OCI-LY7 (cell line): ENCODE results near the gene NPC2.

ENCODE experiments used
- EZH2phosphoT487 ChIP-seq: fragments of 200-600 bp; sonication (generic); IDR thresholded peaks from 2 replicates; pipeline ENCODE4 v1.6.1; 2018; ENCODE audit warnings: low read depth, borderline replicate concordance, mild to moderate bottlenecking, mixed run types, antibody characterized with exemption, low read length, moderate library complexity, mixed read lengths
- TF ChIP-seq, protein P1 (sequence below): fragments of 200-600 bp; sonication (generic); conservative IDR thresholded peaks from 2 replicates; pipeline ENCODE4 v1.5.1; 2014; ENCODE audit warnings: mild to moderate bottlenecking, antibody characterized with exemption, low read length, moderate library complexity, mixed read lengths

DNA sequence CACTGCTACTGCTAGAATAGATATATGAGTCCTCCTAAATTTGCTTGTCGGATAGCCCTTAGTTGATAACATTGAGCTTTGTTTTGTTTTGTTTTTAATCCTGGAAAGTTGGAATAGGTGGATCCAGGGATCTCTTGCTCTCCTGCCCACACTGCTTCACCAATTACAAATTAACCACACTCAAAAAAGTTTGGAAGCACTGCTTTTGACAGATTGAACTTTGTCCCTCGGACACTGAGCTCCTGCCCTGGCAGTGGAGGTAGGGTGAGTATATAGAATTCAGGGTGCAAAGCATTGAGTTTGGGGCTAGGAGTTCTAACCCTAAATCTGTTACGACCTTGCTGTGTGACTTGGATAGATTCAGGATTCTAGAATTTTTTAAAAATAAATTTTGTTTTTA, 52.0 kb downstream of the NPC2 start:
- TF ChIP-seq EZH2phosphoT487 = no peak
- TF ChIP-seq, protein P1, sequence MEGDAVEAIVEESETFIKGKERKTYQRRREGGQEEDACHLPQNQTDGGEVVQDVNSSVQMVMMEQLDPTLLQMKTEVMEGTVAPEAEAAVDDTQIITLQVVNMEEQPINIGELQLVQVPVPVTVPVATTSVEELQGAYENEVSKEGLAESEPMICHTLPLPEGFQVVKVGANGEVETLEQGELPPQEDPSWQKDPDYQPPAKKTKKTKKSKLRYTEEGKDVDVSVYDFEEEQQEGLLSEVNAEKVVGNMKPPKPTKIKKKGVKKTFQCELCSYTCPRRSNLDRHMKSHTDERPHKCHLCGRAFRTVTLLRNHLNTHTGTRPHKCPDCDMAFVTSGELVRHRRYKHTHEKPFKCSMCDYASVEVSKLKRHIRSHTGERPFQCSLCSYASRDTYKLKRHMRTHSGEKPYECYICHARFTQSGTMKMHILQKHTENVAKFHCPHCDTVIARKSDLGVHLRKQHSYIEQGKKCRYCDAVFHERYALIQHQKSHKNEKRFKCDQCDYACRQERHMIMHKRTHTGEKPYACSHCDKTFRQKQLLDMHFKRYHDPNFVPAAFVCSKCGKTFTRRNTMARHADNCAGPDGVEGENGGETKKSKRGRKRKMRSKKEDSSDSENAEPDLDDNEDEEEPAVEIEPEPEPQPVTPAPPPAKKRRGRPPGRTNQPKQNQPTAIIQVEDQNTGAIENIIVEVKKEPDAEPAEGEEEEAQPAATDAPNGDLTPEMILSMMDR = no peak
